HepG2 (cell line): ENCODE results near the gene PARP6. TPM values are rescaled to one million over a fixed set of nuclear protein-coding genes. Genes with fewer than 3 reads are reported as not detected.

Experiments
- DNMT1 ChIP-seq: sonication (generic); formaldehyde crosslinking; IDR thresholded peaks from 2 replicates; pipeline ENCODE4 v1.5.1; 2020; ENCODE audit warnings: mild to moderate bottlenecking, missing genetic modification reagents
- GLI4 ChIP-seq: sonication (generic); formaldehyde crosslinking; IDR thresholded peaks from 2 replicates; pipeline ENCODE4 v1.5.1; 2020; ENCODE audit warnings: missing genetic modification reagents, mild to moderate bottlenecking, moderate library complexity, borderline replicate concordance
- HNF4G ChIP-seq, 2 experiments: sonication (generic) in 1 of 2; formaldehyde crosslinking in 1 of 2; IDR thresholded peaks; 2 replicates each; pipeline versions ENCODE4 v1.4.0 to v1.6.1; 2011 to 2020; ENCODE audit warnings: borderline replicate concordance in 2 of 2, low read depth in 2 of 2, mild to moderate bottlenecking in 2 of 2, low read length in 1 of 2, missing genetic modification reagents in 1 of 2, moderate library complexity in 1 of 2
- KAT2B ChIP-seq: fragments of 150-350 bp; IDR thresholded peaks from 2 replicates; pipeline ENCODE4 v1.6.1; 2014; ENCODE audit warnings: low read depth, low read length, borderline replicate concordance
- LBX2 ChIP-seq: sonication (generic); formaldehyde crosslinking; IDR thresholded peaks from 2 replicates; pipeline ENCODE4 v1.5.0; 2020; ENCODE audit warnings: missing genetic modification reagents, mild to moderate bottlenecking, borderline replicate concordance
- MXI1 ChIP-seq: IDR thresholded peaks from 3 replicates; pipeline ENCODE4 v1.6.1; 2012; ENCODE audit warnings: low read depth, low read length, inconsistent platforms, borderline replicate concordance
- NR2F6 ChIP-seq, 2 experiments: IDR thresholded peaks; 2 replicates each; pipeline ENCODE4 v1.6.1; 2016; ENCODE audit warnings: antibody characterized with exemption in 1 of 2, mild to moderate bottlenecking in 1 of 2
- PLSCR1 ChIP-seq: sonication (generic); formaldehyde crosslinking; IDR thresholded peaks from 2 replicates; pipeline ENCODE4 v1.5.0; 2020; ENCODE audit warnings: missing genetic modification reagents, mild to moderate bottlenecking, borderline replicate concordance
- POGK ChIP-seq: sonication (generic); formaldehyde crosslinking; conservative IDR thresholded peaks from 2 replicates; pipeline ENCODE4 v1.8.0; 2022; ENCODE audit warnings: mild to moderate bottlenecking, moderate library complexity, missing genetic modification reagents
- RBFOX2 ChIP-seq: fragments of 200-400 bp; formaldehyde crosslinking; IDR thresholded peaks from 2 replicates; pipeline ENCODE4 v1.6.1; 2017; ENCODE audit warnings: low read depth, mild to moderate bottlenecking, low read length
- THAP11 ChIP-seq: IDR thresholded peaks from 2 replicates; pipeline ENCODE4 v1.6.1; 2016; ENCODE audit warnings: missing biosample characterization, missing genetic modification reagents
- ZBTB3 ChIP-seq: sonication (generic); formaldehyde crosslinking; IDR thresholded peaks from 2 replicates; pipeline ENCODE4 v1.4.0; 2020; ENCODE audit warnings: low read depth, mild to moderate bottlenecking, moderate library complexity, missing genetic modification reagents, borderline replicate concordance
- ZFP37 ChIP-seq: sonication (generic); formaldehyde crosslinking; IDR thresholded peaks from 2 replicates; pipeline ENCODE4 v1.4.0; 2020; ENCODE audit warnings: missing genetic modification reagents, borderline replicate concordance
- ZNF282 ChIP-seq: fragments of 450-650 bp; IDR thresholded peaks from 2 replicates; pipeline ENCODE4 v1.6.1; 2018; ENCODE audit not compliant: partially characterized antibody
- ZNF687 ChIP-seq: sonication (generic); formaldehyde crosslinking; IDR thresholded peaks from 2 replicates; pipeline ENCODE4 v1.5.1; 2020; ENCODE audit warnings: mild to moderate bottlenecking, missing genetic modification reagents, moderate library complexity
- ZNF710 ChIP-seq: sonication (generic); formaldehyde crosslinking; IDR thresholded peaks from 2 replicates; pipeline ENCODE4 v1.5.0; 2020; ENCODE audit warnings: mild to moderate bottlenecking, missing genetic modification reagents, borderline replicate concordance
- ZNF772 ChIP-seq: sonication (generic); formaldehyde crosslinking; IDR thresholded peaks from 2 replicates; pipeline ENCODE4 v1.5.0; 2020; ENCODE audit warnings: mild to moderate bottlenecking, missing genetic modification reagents
- ZSCAN30 ChIP-seq: sonication (generic); formaldehyde crosslinking; IDR thresholded peaks from 2 replicates; pipeline ENCODE4 v1.5.0; 2020; ENCODE audit warnings: mild to moderate bottlenecking, missing genetic modification reagents
- polyA plus RNA-seq, 8 experiments: library from polyadenylated mRNA; depleted of rRNA in 3 of 8; stranded (reverse) in 7 of 8; unstranded in 1 of 8; fragments of >200 nt; fragmentation: Illumina TruSeq in 4 of 8; extraction: Trizol in 4 of 8; gene quantifications; 2 replicates each; pipeline versions ENCODE4 v1.2.1 to v1.2.3, GENCODE V29; 2011 to 2016; ENCODE audit warnings: low read depth in 4 of 8, missing spikeins in 1 of 8, mixed read lengths in 1 of 8; ENCODE audit not compliant: insufficient read depth in 1 of 8
- total RNA-seq, 5 experiments: library from RNA; depleted of rRNA; stranded (reverse); fragments of >200 nt; fragmentation: Illumina TruSeq; extraction: Trizol; gene quantifications; 2 replicates each; pipeline ENCODE4 v1.2.3, GENCODE V29; 2016; ENCODE audit warnings: low read depth in 1 of 5

Gene PARP6
- total and polyA plus RNA-seq, 2 of the 13 experiments (the other 11 are each of a cell fraction or from before 2014, with no cell fraction given) = 0.22 to 0.87 TPM

GRCh38 chr15:72237029-72237852, 35.1 kb downstream of the PARP6 start (continued):
- no peak for TF ChIP-seq ZNF687
- no peak for TF ChIP-seq ZBTB3
- no peak for TF ChIP-seq HNF4G (IDR thresholded peaks at IDR 0.05; ENCODE audit: borderline replicate concordance, low read depth, low read length)
- no peak for TF ChIP-seq HNF4G (CRISPR knock-in tag; IDR thresholded peaks at IDR 0.05; ENCODE audit: borderline replicate concordance, low read depth)
- no peak for TF ChIP-seq LBX2 (CRISPR knock-in tag)
- TF ChIP-seq NR2F6 (IDR thresholded peaks at IDR 0.05) = no peak
- TF ChIP-seq NR2F6 (CRISPR knock-in tag; IDR thresholded peaks at IDR 0.05) = no peak
- no peak for TF ChIP-seq ZNF772 (CRISPR knock-in tag)
- TF ChIP-seq RBFOX2 = 0 out of 2 replicates have a peak, but pooled peaks have one; percentile 18
- TF ChIP-seq THAP11 (CRISPR knock-in tag) = 0 out of 2 replicates have a peak, but pooled peaks have one; percentile 14
- TF ChIP-seq ZFP37 (CRISPR knock-in tag) = no peak
- TF ChIP-seq MXI1 = no peak
- no peak for TF ChIP-seq POGK (CRISPR knock-in tag)
- no peak for TF ChIP-seq ZSCAN30 (CRISPR knock-in tag)
- no peak for TF ChIP-seq KAT2B
- TF ChIP-seq ZNF282 = no peak
- no peak for TF ChIP-seq DNMT1 (CRISPR knock-in tag)
- no peak for TF ChIP-seq GLI4 (CRISPR knock-in tag)
- TF ChIP-seq PLSCR1 (CRISPR knock-in tag) = no peak
- no peak for TF ChIP-seq ZNF710 (CRISPR knock-in tag)
